GM19240 (cell line): ENCODE results near the gene STKLD1.

ENCODE experiments used
- DNase-seq: peaks from one replicate; pipeline ENCODE4 v3.0.0; 2011; ENCODE audit warnings: low spot score; ENCODE audit not compliant: insufficient read length

Gene STKLD1

GRCh38 chr9:133344979-133345378, 31.2 kb upstream of the STKLD1 start:
- DNase-seq = no peak

GRCh38 chr9:133345596-133345995, 30.6 kb upstream of the STKLD1 start:
- no peak for DNase-seq

- DNase-seq = no peak
Measured at GRCh38 chr9:133346021-133346785, 30.0 kb upstream of the STKLD1 start.

- DNase-seq = no peak
Measured at GRCh38 chr9:133347515-133347984, 28.6 kb upstream of the STKLD1 start.

- DNase-seq = peak; percentile 70
Measured at GRCh38 chr9:133347985-133348717, 28.0 kb upstream of the STKLD1 start, which contains the start of the genes MED22 and RPL7A. MED22 (minus strand) TSS chr9:133348131; CDS start chr9:133346662, 1,469 bp downstream. RPL7A (plus strand) TSS chr9:133348218; CDS start chr9:133348244, 26 bp downstream.

- DNase-seq = no peak
Measured at GRCh38 chr9:133348718-133349573, 27.2 kb upstream of the STKLD1 start.

- no peak for DNase-seq
Measured at GRCh38 chr9:133349965-133350616, 26.1 kb upstream of the STKLD1 start.

GRCh38 chr9:133351526-133351907, 24.6 kb upstream of the STKLD1 start:
- no peak for DNase-seq

GRCh38 chr9:133351908-133352634, 24.1 kb upstream of the STKLD1 start:
- no peak for DNase-seq

- no peak for DNase-seq
Measured at GRCh38 chr9:133352635-133353340, 23.4 kb upstream of the STKLD1 start.

GRCh38 chr9:133353548-133353947, 22.6 kb upstream of the STKLD1 start:
- DNase-seq = no peak

GRCh38 chr9:133354766-133355165, 21.4 kb upstream of the STKLD1 start:
- no peak for DNase-seq

GRCh38 chr9:133355881-133356357, 20.2 kb upstream of the STKLD1 start:
- no peak for DNase-seq

- DNase-seq = peak; percentile 71
Measured at GRCh38 chr9:133356391-133357091, 19.6 kb upstream of the STKLD1 start, which contains the start of the genes SURF1 and SURF2. SURF1 (minus strand) TSS chr9:133356487; CDS start chr9:133356453, 34 bp downstream. SURF2 (plus strand) TSS chr9:133356550; CDS start chr9:133356593, 43 bp downstream.

- no peak for DNase-seq
Measured at GRCh38 chr9:133357656-133358055, 18.5 kb upstream of the STKLD1 start.

- no peak for DNase-seq
Measured at GRCh38 chr9:133359399-133360175, 16.6 kb upstream of the STKLD1 start.

GRCh38 chr9:133360400-133361393, 15.5 kb upstream of the STKLD1 start:
- no peak for DNase-seq
